Calu3 (cell line): ENCODE data around the gene VIPR2. TPM values are rescaled to one million over a fixed set of nuclear protein-coding genes. Genes with fewer than 3 reads are reported as not detected.
"Not testable (repeated sequence)": the region's sequence is repeated elsewhere in the genome, so short reads cannot be mapped to it uniquely, and the experiment has no call there.

Source experiments
- BruUV-seq: library from RNA; stranded (reverse); fragments of 400-500 nt; replicated peaks from 2 replicates; lab custom pipeline; 2021; lab: Mats Ljungman, UMichigan
- CTCF ChIA-PET: fragments of 300-600 bp; sonication (Branson Sonifier 250); formaldehyde crosslinking; loops from one replicate; lab custom pipeline; 2022; ENCODE audit warnings: antibody characterized with exemption; lab: Charles Lee
- DNase-seq: peaks from one replicate; pipeline ENCODE4 v3.0.0; 2022
- H3K27ac Mint-ChIP-seq: one replicate; pipeline ENCODE4 v1.8.0; 2022; ENCODE audit warnings: mixed read lengths; ENCODE audit not compliant: unreplicated experiment
- H3K27me3 Mint-ChIP-seq: one replicate; pipeline ENCODE4 v1.8.0; 2022; ENCODE audit warnings: mixed read lengths; ENCODE audit not compliant: unreplicated experiment
- H3K36me3 Mint-ChIP-seq: one replicate; pipeline ENCODE4 v1.8.0; 2022; ENCODE audit warnings: mild to moderate bottlenecking, moderate library complexity, mixed read lengths; ENCODE audit not compliant: insufficient read depth, unreplicated experiment
- H3K4me1 Mint-ChIP-seq: one replicate; pipeline ENCODE4 v1.8.0; 2022; ENCODE audit warnings: mild to moderate bottlenecking, low read depth, mixed read lengths; ENCODE audit not compliant: unreplicated experiment
- H3K4me3 Mint-ChIP-seq: one replicate; pipeline ENCODE4 v1.8.0; 2022; ENCODE audit warnings: mild to moderate bottlenecking, low read depth, moderate library complexity, mixed read lengths; ENCODE audit not compliant: unreplicated experiment
- H3K9me3 Mint-ChIP-seq: one replicate; pipeline ENCODE4 v1.8.0; 2022; ENCODE audit warnings: low read depth, mixed read lengths; ENCODE audit not compliant: unreplicated experiment
- intact Hi-C: fragments of 100-400 bp; cut with micrococcal nuclease; formaldehyde crosslinking; loops from one replicate; pipeline ENCODE4 v1.10.0; 2022; ENCODE audit not compliant: unreplicated experiment
- total RNA-seq: library from RNA; stranded (reverse); gene quantifications from 2 replicates; pipeline ENCODE4 v1.2.3, GENCODE V29; 2022
- TF ChIP-seq, protein P1 (sequence below): fragments of 200-600 bp; IDR thresholded peaks from one replicate; pipeline ENCODE4 v1.8.0; 2022; ENCODE audit warnings: antibody characterized with exemption; ENCODE audit not compliant: unreplicated experiment

The VIPR2 gene
- total RNA-seq, 1 experiment from 2014 or later, result not detected

DNA sequence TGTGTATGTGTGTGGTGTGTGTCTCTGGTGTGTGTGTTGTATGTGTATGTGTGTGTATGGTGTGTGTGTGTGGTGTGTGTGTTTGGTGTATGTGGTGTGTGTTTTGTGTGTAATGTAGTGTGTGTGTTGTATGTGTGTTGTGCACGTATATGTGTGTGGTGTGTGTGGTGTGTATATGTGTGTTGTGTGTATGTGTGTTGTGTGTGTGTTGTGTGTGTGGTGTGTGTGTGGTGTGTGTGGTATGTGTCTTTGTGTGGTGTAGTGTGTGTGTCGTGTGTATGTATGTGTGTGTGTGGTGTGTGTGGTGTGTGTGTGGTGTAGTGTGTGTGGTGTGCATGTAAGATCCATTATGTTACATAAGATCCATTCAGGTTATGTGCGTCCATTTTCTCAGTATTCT lies 21.9 kb upstream of the VIPR2 start:
- H3K36me3 Mint-ChIP-seq, result no peaks in the 10 kb centered on the region
- H3K27ac Mint-ChIP-seq, result no peak overlapping the region
- CTCF ChIA-PET, result no interaction called here
- no peaks in the 10 kb centered on the region for H3K27me3 Mint-ChIP-seq
- no peak overlapping the region for H3K4me3 Mint-ChIP-seq
- H3K4me1 Mint-ChIP-seq, result no peaks in the 10 kb centered on the region
- no peak for DNase-seq
- no TSS peak for BruUV-seq
- H3K9me3 Mint-ChIP-seq, result peaks cover 6% of the 10 kb centered on the region
- intact Hi-C loops, result no loop called here
- TF ChIP-seq, protein P1, sequence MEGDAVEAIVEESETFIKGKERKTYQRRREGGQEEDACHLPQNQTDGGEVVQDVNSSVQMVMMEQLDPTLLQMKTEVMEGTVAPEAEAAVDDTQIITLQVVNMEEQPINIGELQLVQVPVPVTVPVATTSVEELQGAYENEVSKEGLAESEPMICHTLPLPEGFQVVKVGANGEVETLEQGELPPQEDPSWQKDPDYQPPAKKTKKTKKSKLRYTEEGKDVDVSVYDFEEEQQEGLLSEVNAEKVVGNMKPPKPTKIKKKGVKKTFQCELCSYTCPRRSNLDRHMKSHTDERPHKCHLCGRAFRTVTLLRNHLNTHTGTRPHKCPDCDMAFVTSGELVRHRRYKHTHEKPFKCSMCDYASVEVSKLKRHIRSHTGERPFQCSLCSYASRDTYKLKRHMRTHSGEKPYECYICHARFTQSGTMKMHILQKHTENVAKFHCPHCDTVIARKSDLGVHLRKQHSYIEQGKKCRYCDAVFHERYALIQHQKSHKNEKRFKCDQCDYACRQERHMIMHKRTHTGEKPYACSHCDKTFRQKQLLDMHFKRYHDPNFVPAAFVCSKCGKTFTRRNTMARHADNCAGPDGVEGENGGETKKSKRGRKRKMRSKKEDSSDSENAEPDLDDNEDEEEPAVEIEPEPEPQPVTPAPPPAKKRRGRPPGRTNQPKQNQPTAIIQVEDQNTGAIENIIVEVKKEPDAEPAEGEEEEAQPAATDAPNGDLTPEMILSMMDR, result no peak

DNA sequence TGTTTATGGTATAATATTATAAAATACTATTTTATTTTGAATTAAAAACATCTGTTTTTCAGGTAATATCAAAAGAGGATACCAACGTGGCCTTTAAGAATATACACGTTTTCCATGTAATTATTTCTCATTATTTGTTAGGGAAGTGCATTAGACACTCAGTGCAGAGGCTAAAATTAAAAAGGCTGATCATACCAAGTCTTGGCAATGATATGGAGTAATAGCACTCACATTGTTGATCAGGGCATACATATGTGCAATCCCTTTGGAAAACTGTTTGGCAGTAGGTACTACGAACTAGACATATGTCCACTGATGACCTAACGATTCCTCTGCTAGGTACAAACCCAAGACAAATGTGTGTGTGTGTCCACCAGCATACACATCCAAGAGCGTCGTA lies 20.7 kb upstream of the VIPR2 start:
- DNase-seq, result no peak
- Mint-ChIP-seq H3K27me3 (no peaks in the 10 kb centered on the region), H3K4me3 (no peak overlapping the region), H3K27ac (no peak overlapping the region), H3K4me1 (no peaks in the 10 kb centered on the region), H3K36me3 (no peaks in the 10 kb centered on the region), H3K9me3 (peaks cover 6% of the 10 kb centered on the region)
- CTCF ChIA-PET, result no interaction called here
- TF ChIP-seq, protein P1, result no peak
- intact Hi-C loops, result no loop called here
- no TSS peak for BruUV-seq

GRCh38 chr7:159163703-159164301 lies 19.1 kb upstream of the VIPR2 start:
- H3K36me3 Mint-ChIP-seq, intact Hi-C loops, CTCF ChIA-PET, H3K27ac Mint-ChIP-seq, H3K4me3 Mint-ChIP-seq, H3K27me3 Mint-ChIP-seq, H3K4me1 Mint-ChIP-seq, DNase-seq, BruUV-seq, H3K9me3 Mint-ChIP-seq: not testable (repeated sequence)

DNA sequence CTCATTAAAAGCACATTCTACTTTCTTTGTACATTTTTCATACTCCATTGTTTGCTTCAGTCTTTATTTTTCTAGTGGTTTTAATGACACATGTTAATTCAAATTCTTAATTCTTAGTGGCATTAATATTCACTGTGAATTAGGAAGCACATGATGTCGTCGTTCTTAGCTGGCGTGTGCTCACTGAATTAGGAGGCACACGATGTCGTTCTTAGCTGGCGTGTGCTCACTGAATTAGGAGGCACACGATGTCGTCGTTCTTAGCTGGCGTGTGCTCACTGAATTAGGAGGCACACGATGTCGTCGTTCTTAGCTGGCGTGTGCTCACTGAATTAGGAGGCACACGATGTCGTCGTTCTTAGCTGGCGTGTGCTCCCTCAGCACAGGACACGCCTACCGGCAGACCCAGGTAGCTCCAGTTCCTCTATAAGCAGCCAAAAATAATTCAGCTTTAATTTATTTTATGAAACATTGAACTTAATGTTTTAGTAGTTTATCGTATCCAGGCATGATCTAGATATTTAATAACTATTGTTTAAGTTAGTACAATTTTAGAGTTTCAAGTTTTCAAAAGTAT lies 17.5 kb upstream of the VIPR2 start:
- DNase-seq, H3K27me3 Mint-ChIP-seq, H3K27ac Mint-ChIP-seq, H3K4me3 Mint-ChIP-seq, BruUV-seq, intact Hi-C loops, H3K4me1 Mint-ChIP-seq, CTCF ChIA-PET, H3K9me3 Mint-ChIP-seq, H3K36me3 Mint-ChIP-seq: not testable (repeated sequence)

DNA sequence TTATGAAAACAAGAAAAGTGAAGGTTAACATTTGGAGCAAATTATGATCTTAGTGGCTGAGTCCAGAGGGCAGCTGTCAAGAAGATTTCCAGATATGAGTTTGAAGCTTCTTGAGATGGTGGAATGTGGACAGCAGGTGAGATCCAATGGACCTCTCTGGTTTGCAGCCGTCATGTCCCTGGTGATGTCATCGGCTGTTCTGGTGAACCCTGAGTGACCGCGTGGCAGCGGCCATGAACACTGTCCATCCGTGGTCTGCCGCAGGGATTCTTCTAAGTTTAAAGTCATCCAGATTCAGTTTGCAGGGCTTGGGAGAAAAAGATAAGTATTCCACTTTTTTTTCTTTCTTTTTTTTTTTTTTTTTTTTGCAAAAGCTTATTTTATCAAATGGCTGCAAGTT lies 15.8 kb upstream of the VIPR2 start:
- intact Hi-C loops, result no loop called here
- no peak overlapping the region for H3K27ac Mint-ChIP-seq
- no peaks in the 10 kb centered on the region for H3K36me3 Mint-ChIP-seq
- no peaks in the 10 kb centered on the region for H3K27me3 Mint-ChIP-seq
- no peaks in the 10 kb centered on the region for H3K4me1 Mint-ChIP-seq
- peaks cover 4% of the 10 kb centered on the region for H3K9me3 Mint-ChIP-seq
- no peak overlapping the region for H3K4me3 Mint-ChIP-seq
- no TSS peak for BruUV-seq
- no peak for DNase-seq
- CTCF ChIA-PET, result interaction anchor here (0.6 kb wide), 1 partner anchor 11 kb away, joined by 3 read pairs; no protein-coding TSS in a partner anchor
- TF ChIP-seq, protein P1, result no peak
